GM19452 (cell line): ENCODE results near the gene KCNJ14.

ENCODE experiments used
- ATAC-seq: cut with Tn5 transposase; IDR thresholded peaks from one replicate; pipeline ENCODE4 v1.9.1; 2021; ENCODE audit not compliant: unreplicated experiment

Gene KCNJ14

DNA sequence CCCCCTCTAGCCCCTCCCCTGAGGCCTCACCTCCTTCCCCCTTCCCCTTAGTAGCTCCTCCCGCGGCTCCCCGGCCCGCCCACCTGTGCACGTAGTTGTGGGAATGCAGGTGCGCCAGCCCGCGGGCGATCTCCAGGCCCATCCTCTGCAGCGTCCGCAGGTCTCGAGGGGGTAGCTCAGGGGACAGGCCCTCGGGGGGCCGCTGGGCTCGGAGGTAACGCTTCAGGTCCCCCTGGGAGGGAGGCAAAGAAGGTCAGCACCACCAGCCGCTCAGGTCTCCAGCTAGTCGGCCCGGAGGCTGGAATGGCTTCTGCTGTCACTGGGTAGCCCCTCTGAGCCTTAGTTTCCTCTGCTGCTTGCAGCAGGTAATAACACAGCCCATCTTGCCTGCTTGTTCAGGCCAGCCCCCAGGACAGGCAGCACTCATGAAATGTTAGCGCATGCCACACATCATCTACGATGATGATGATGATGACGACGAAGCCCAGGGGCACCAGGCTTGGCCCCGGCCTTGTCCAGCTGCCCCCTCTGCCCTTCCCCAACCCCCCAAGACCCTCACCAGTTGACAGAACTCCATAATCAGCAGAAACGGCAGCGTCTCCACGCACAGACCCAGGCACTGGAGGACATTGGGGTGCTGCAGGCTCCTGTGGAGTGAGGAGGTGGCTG, 47.1 kb downstream of the KCNJ14 start:
- ATAC-seq, result no peak

DNA sequence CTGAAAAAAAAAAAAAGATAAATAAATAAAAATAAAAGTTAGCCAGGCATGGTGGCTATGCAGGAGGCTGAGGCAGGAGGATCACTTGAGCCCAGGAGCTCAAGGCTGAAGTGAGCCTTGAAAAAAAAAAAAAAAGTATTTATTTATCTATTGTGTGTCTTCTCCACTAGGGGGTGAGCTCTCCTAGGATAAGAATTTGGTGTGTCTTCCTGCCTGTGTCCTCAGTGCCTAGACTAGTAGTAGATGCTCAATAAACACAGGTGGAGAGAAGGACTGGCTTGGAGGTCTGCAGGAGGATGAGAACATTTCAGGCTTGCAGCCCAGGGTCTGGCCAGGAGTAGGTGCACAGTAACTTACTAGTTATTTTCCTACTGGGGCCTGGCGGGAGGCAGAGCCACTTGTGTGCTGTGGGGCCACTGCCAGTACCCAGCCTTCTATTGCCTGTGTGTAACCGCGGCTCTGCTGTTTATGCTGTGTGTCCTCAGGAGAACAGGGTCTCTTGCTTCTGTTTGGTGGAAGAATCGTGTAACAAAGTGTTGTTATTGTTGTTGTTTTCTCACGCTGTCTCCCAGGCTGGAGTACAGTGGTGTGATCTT, 50.9 kb downstream of the KCNJ14 start:
- no peak for ATAC-seq

GRCh38 chr19:48507911-48508439, 52.6 kb downstream of the KCNJ14 start:
- ATAC-seq, result no peak

DNA sequence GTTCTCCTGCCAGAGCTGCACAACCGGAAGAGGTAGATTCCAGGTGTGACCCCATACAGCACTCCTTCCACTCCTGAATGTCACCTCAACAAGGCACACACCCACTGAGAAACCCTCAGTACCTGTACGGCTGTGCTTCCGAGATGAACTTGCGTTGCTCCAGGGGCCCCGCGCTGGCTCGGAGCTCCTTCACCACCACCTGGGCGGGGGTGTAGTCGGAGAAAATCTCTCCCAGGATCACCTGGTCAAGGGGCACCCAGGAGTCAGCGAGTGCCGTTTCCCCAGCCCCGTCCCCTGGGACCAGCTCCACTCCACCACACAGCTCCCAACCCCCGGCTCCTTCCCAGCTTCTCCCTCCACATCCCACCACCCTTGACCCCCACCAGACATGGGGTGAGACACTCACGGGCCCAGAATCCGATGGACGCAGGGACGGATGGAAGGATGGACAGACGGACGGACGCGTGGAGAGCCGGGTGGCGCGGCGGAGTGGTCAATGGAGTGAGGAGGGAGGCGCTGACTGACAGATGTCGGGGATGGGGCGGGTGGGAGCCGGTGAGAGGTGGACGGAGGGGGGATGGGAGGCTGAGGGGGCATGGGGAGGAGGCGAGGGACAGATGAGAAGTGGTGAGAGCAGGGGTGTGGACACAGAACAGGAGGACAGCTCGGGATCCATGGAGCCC, 53.5 kb downstream of the KCNJ14 start:
- no peak for ATAC-seq

GRCh38 chr19:48509467-48510194, 54.3 kb downstream of the KCNJ14 start:
- ATAC-seq, result no peak

DNA sequence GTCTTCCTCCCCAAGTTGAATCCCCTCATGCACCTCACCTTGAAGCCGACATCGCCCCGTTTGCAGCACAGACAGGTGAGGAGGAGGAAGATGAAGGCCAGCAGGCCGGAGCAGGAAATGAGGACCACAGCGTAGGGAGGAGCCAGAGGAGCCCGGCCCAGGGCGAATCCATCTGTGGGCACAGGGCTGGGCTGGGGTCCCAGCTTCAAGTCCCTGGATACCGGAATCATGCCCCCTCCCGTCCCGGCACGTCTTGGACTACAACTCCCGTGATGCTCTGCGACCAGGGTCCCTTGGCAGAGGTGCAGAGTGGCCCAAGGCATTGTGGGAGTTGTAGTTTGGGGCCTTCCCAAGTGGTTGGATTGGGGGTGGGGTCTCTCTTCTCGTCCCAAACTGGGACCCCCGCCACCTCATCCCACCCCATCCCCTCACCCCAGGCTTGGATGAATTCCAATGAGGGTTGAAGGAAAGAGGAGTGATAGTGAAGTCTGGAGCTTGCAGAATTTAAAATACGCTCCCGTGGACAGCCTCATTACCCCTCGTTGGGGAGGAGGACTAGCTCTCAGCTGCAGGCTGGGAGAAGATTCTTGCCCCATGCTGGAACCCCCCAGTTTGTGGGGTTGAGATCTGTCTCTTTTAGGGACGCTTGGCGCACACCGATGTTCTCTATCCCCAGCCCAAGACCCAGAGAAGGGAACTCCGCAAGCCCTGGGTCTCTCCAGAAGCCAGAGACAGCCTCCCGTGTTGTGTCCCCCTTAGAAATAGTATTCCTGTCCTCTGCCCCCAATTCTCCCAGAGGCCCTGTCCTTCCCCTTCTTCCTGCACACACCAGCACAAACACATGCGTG, 55.3 kb downstream of the KCNJ14 start:
- no peak for ATAC-seq

DNA sequence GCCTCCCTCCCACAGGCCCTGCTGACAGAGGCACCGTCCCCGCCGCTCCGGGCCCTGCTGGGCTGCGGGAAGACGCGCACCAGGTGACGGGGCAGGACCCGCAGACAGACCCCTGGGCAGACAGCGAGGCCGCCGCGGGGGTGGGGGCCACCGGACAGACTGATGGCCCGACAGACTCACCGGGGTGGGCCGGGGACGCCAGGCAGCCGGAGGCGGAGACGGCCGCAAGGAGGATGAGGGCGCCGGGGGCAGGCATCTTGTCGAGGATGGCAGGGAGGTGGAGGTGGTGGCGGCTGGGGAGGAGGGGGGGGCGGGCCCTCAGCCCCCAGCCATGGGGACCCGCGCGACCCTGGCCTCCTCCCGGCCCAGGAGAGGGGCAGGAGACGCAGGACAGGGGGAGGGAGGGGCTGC, 56.0 kb downstream of the KCNJ14 start:
- no peak for ATAC-seq

DNA sequence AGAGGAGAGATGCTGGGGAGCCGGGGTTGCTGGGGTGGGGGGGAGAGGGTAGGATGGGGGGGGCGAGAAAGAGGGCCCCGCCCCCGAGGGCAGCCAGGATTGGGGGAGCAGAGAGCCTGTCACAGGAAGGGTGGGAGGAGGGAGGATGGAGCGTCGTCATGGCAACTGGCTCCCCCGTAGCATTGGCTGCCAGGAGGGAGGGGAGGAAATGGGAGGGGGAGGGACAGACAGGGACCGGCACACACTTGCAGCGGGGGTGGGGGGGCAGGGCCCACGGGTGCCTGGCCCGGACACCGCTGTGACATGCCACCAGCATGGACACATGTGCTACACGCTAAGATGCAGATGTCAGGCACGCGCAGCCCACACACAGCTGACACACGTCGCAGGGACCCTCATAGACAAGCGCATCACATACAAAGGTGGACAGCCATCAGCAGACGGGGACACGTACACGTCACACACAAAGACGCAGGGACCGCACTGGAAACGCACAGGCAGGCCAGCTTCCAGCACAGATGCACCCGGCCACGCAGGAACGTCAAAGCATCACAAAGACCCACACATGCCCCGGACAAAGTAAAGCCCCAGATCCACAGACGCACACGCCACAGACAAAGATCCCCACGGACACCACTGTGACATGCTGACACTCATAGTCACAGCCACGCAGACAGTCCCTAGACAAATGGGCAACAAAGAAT, 56.6 kb downstream of the KCNJ14 start, which contains the start of gene LMTK3:
Gene LMTK3, minus strand, starts transcription at position 36 of the 704 bp plus-strand sequence. CDS start 259 bp downstream, outside the sequence.
- no peak for ATAC-seq

- ATAC-seq, result no peak
Measured at GRCh38 chr19:48512504-48513288, 57.3 kb downstream of the KCNJ14 start.

DNA sequence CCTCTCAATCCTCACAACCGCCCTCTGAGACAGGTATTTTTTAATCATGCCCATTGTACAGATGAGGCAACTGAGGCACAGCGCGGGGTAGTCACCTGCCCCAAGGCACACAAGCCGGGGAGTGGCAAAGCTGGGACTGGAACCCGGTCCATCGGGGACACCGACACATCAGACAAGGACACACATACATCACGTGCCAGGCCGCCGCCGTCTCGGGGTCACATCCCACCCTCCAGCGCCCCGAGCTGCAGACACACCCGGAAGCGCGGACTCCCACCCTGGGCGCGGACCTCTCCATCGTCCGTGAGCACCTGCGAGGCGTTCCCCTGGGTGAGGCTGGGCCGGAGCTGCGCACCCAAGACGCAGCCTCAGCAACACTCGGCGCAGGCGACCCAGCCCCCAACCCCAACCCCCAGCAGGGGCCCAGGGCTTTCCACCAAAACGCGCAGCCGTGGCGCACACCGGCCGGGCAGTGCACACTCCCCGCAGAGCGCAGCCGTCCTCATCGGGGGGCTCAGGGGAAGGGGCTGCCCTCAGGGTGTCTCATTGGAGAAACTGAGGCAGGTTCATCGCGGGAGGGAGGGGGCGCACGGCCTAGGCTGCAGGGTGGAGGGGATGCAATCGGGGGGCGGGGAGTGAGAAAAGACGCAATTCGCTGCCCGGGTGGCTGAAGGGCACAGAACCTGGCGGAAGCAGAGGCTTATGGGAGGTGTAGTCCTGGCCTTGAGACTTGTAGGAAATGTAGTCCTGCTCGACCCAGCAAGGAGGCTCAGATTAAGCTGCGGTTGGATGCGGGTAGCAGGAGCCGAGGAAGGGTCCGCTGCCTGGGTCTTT, 58.1 kb downstream of the KCNJ14 start:
- no peak for ATAC-seq

GRCh38 chr19:48514123-48514458, 58.7 kb downstream of the KCNJ14 start:
- ATAC-seq, result no peak

DNA sequence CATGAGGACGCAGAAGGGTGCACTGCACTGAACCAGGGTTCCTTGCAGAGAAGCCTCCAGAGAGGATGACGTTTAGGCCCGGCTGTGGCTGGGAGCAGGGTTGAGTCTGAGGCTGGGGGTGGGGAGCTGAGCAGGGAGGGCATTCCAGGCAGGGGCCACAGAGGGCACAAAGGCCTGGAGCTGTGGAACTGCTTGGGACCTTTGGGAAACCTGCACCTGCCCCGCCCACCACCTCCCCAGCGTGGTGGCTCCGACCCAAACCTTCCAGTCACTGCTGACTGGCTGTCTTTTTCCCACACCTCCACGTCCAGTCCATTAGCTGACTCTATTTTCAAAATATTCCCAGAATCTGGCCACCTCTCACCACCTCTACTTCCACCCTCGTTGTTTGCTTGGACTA, 61.2 kb downstream of the KCNJ14 start:
- no peak for ATAC-seq
